GM19397 (cell line): ENCODE data around the gene PHC2.

ENCODE experiments used
- ATAC-seq: cut with Tn5 transposase; IDR thresholded peaks from one replicate; pipeline ENCODE4 v1.9.1; 2021; ENCODE audit warnings: mild to moderate bottlenecking, moderate library complexity; ENCODE audit not compliant: unreplicated experiment

The PHC2 gene

DNA sequence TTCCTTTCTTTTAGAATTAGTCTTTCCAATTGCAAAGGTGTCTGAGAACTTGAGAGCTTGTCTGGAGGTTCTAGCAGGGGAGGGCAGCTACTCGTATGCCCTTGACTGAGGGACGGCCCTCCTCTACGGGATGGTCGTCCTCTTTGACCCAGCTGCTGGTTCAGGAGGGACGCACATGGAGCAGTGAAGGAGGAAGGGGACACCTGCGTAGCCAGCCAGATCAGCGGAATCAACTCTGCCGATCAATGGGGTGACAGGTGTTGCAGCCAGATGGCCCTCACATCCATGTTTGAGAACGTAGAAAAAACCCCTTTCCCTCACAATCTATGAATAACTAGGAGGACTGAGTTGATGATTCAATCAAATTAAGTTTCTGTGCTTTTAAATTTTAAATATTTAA, 94.3 kb downstream of the PHC2 start:
- no peak for ATAC-seq

GRCh38 chr1:33335020-33335419, 95.9 kb downstream of the PHC2 start:
- ATAC-seq: no peak

- no peak for ATAC-seq
Observed at GRCh38 chr1:33334081-33334552, 96.8 kb downstream of the PHC2 start.

- no peak for ATAC-seq
Observed at GRCh38 chr1:33332881-33333280, 98.0 kb downstream of the PHC2 start.

- no peak for ATAC-seq
Observed at GRCh38 chr1:33332357-33332789, 98.5 kb downstream of the PHC2 start.

GRCh38 chr1:33331444-33332356, 99.2 kb downstream of the PHC2 start:
- no peak for ATAC-seq

DNA sequence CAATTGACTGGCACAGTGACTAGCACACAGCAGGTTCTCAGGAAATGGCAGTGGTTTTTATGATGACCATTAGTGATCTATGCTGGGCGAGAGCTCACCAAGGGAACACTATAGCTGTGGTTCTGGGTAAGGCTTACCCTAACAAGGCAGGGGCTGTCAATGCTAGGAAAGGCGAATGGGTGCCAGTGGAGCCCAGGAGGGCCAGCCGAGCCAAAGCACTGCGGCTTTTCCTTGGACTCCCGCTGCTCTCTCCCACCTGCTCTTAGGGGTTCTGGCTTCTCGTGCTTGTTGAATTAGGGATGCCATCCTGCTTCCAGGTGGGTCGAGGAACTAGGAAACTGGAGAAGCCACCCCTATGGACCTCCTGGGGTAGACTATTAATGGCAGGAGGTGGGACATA, 100.0 kb downstream of the PHC2 start:
- no peak for ATAC-seq

DNA sequence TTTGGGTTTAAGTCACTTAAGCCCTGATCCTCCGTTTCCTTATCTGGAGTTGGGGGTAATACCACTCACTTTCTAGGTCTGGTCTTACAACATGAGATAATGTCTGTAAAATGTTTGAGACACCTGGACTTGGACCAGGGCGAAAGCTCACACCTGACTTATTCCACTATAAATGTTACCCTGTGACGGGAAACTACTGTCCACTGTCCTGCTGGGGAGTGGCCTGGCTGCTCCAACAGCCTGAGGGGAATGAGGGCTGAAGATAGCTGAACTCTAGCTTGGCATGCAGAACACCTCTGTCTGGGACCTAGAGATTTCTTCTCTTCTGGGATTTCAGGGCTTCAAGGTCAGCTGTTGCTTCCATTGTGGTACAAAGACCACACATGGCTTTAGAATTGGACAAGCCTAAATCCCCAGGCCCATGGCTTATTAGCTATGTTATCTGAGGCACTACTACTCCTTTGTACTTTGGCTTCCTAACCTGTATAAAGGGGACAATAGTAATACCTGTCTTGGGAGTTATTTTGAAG, 100.5 kb downstream of the PHC2 start:
- no peak for ATAC-seq

DNA sequence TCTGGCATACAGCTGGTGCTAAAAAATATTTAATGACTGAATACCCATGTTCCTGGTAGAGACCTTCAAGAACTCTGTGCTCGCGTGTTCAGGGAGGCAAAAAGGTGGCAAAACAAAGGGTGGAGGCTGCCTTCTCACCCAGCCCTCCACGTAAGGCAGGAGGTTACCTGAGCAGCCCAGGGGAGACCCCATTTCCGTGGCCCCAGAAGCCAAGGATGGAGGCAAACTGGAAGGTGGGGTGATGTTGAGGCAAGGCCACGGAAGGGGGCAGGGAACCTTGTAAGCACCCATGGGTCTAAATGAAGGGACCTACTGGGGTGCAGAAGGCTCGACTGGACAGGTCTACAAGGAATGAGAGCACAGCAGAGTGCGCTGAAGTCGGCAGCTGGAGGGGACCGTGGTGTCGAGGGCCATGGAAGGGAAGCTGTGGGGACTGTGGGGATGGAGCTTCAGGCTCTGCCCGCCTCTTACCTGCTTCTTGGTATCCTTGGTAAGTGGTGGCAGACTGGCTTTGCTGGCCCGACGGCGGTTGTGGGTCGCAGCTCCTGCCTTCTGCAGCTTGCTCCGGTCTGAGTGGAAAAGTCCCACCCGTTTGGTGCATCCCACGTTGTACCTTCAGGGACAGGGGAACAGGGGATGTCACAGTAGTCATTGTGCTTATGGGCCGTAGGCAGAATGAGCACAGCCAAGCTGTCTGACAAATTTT, 101.1 kb downstream of the PHC2 start:
- no peak for ATAC-seq

DNA sequence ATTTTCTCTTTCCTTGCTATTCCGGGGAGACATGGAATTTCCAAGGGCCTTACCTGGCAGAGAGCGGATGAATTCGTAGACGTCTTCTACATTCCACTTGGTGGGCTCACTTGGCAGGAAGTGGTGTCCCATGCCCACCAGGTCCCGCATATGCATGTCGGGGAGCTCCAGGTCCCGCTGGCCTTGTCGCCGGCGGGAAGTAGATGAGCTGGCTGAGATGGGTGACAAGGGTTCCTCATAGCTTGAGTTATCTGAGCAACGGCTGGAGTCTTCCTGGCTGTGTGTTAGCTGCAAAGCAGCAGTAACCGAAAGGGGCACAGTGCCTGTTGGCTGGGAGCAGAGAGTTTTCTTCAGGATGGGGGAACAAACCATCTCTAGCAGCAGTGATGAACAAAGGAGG, 102.1 kb downstream of the PHC2 start:
- no peak for ATAC-seq

GRCh38 chr1:33327587-33328325, 103.1 kb downstream of the PHC2 start:
- ATAC-seq: no peak

DNA sequence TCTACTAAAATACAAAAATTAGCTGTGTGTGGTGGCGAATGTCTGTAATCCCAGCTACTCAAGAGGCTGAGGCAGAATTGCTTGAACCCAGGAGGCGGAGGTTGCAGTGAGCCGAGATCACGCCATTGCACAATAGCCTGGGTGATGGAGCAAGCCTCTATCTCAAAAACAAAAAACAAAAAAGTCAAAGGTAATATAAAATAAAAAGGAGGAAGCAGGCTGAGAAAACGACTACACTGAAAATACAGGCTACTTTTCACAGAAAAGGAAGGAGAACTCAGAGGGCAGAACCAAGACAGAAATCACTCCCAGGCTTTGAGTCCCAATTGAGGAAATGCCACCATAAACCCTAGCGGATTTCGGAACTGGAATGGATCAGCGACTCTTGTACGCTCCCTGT, 104.1 kb downstream of the PHC2 start:
- no peak for ATAC-seq

GRCh38 chr1:33324677-33325575, 106.0 kb downstream of the PHC2 start:
- ATAC-seq: no peak

- no peak for ATAC-seq
Observed at GRCh38 chr1:33323663-33324477, 107.0 kb downstream of the PHC2 start.

DNA sequence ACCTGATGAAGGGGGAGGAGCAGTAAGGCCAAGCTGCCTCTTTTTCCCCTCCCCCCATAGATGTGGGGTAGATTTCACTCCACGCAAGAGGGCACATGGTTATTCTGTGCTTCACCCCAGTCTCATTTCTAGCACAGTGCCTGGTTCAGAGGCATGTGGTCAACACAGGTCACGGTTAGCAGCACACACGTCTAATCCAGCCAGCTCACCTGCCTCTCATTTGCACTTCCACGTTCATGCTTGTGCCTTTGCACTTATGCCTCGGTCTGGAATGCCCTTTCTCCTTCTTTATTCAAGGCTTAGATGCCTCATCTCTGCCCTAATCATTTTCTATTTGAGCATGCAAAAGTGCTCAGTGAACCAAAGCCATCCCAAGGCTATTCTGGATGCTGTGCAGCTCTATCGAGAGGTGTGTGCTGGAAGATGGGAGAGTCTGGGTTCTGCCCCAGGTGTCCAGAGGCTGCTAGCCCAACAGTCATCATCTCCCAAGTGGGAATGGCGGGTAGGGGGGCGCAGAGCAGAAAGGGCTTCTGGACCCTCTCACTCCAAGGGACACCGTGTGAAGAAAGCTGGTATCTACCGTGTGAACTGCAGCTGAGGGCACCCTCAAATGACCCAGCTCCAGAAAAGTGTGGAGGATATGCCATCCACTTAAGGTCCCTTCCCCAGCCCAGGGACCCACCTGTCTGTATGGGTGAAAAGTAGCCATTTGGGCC, 107.9 kb downstream of the PHC2 start:
- ATAC-seq: no peak

- ATAC-seq: no peak
Observed at GRCh38 chr1:33322109-33322508, 108.8 kb downstream of the PHC2 start.

DNA sequence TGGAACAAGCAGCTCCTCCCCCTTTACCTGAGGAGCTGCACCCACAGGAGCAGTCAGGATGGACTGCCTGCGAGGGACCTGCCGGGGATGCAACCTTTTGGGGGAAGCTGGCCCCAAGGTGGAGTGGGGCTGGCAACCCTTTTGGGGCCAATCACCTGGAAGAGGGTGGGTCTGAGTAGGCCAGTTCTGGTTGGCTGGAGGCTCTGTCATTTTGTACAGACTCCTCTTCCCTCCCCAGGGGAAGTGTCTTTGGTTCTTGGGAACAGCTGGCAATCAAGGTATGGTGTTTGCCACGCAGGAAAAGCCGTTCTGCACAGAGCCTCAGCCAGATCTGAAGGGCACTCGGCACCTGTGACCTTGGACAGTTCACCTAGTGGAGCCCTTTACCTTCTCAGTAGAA, 109.7 kb downstream of the PHC2 start:
- no peak for ATAC-seq

DNA sequence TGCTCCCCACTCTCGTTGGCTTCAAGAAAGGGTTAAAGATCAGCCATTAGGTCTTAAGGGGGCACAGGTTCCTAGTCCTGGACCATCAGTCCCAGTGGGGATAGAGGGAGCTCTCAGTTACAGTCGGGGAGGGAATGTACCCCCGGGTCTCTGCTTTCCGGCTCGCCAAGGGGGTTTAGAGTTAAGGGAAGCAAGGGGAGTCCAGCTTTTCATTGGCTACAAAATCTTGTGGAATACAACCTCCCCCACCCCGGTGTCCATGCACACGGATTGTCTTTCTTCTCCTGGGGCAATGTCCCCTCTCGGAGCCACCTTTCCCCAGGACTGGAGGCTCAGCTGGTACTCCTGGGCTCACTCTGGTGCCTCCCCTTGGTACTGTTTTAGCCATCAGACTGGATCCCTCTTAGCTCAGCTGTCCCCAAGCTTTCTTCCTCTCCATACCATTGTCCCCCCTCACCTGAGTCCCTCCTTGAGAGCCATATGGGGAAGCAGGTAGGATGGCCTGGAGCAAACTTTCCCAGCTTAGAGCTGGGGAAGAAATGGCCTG, 110.2 kb downstream of the PHC2 start, which contains the start of gene A3GALT2:
Gene A3GALT2, minus strand, starts transcription at position 480 of the 547 bp plus-strand sequence. Its CDS starts 0 bp downstream, at position 480.
- no peak for ATAC-seq
